GM21786 (cell line): ENCODE data around the gene RYR3.

ENCODE experiments used
- ATAC-seq: cut with Tn5 transposase; IDR thresholded peaks from one replicate; pipeline ENCODE4 v1.9.1; 2021; ENCODE audit not compliant: unreplicated experiment

The RYR3 gene

GRCh38 chr15:33693166-33693800, 382.5 kb downstream of the RYR3 start:
- no peak for ATAC-seq

- ATAC-seq = no peak
Observed at GRCh38 chr15:33698126-33698525, 387.4 kb downstream of the RYR3 start.

- ATAC-seq = no peak
Observed at GRCh38 chr15:33699145-33699544, 388.4 kb downstream of the RYR3 start.

GRCh38 chr15:33699691-33700447, 389.1 kb downstream of the RYR3 start:
- ATAC-seq = no peak

- ATAC-seq = peak; percentile 80
Observed at GRCh38 chr15:33700695-33701303, 390.0 kb downstream of the RYR3 start.

GRCh38 chr15:33701304-33701696, 390.5 kb downstream of the RYR3 start:
- ATAC-seq = no peak

GRCh38 chr15:33706173-33706572, 395.4 kb downstream of the RYR3 start:
- ATAC-seq = no peak

- no peak for ATAC-seq
Observed at GRCh38 chr15:33710748-33711147, 400.0 kb downstream of the RYR3 start.

- ATAC-seq = no peak
Observed at GRCh38 chr15:33716025-33716424, 405.3 kb downstream of the RYR3 start.

GRCh38 chr15:33720952-33721351, 410.2 kb downstream of the RYR3 start:
- ATAC-seq = no peak

- peak; percentile 73 for ATAC-seq
Observed at GRCh38 chr15:33722005-33722672, 411.4 kb downstream of the RYR3 start.

- ATAC-seq = no peak
Observed at GRCh38 chr15:33722673-33723015, 411.9 kb downstream of the RYR3 start.

GRCh38 chr15:33724321-33725036, 413.7 kb downstream of the RYR3 start:
- ATAC-seq = no peak

- ATAC-seq = no peak
Observed at GRCh38 chr15:33729653-33730052, 418.9 kb downstream of the RYR3 start.

- ATAC-seq = peak; percentile 68
Observed at GRCh38 chr15:33730815-33731214, 420.0 kb downstream of the RYR3 start.

- no peak for ATAC-seq
Observed at GRCh38 chr15:33735143-33735542, 424.4 kb downstream of the RYR3 start.

- ATAC-seq = no peak
Observed at GRCh38 chr15:33735637-33736247, 425.0 kb downstream of the RYR3 start.

GRCh38 chr15:33737687-33738601, 427.2 kb downstream of the RYR3 start:
- ATAC-seq = no peak

- ATAC-seq = no peak
Observed at GRCh38 chr15:33738941-33739664, 428.3 kb downstream of the RYR3 start.
